HCT116 (cell line): ENCODE results near the gene SKA3.

Experiments
- CBX3 ChIP-seq: IDR thresholded peaks from 2 replicates; pipeline ENCODE4 v1.6.1; 2012; ENCODE audit warnings: low read depth
- CEBPB ChIP-seq: IDR thresholded peaks from 2 replicates; pipeline ENCODE4 v1.6.1; 2012; ENCODE audit warnings: low read depth
- CTCF ChIP-seq, 3 experiments: fragments of 200-600 bp in 1 of 3; sonication (generic) in 1 of 3; IDR thresholded peaks in 2 of 3; conservative IDR thresholded peaks in 1 of 3; 2 replicates each; pipeline ENCODE4 v1.5.1; 2012 to 2017; ENCODE audit warnings: low read depth in 2 of 3, low read length in 2 of 3, antibody characterized with exemption in 1 of 3, borderline replicate concordance in 1 of 3, control low read depth in 1 of 3, mild to moderate bottlenecking in 1 of 3, mixed read lengths in 1 of 3, mixed run types in 1 of 3, moderate library complexity in 1 of 3; ENCODE audit not compliant: insufficient read depth in 1 of 3
- MAX ChIP-seq: IDR thresholded peaks from 2 replicates; pipeline ENCODE4 v1.6.1; 2012
- POLR2A ChIP-seq: IDR thresholded peaks from 2 replicates; pipeline ENCODE4 v1.7.0; 2011; ENCODE audit warnings: borderline replicate concordance; ENCODE audit not compliant: insufficient read depth, insufficient read length; ENCODE audit errors: extremely low read depth
- POLR2AphosphoS5 ChIP-seq: IDR thresholded peaks from 2 replicates; pipeline ENCODE4 v1.6.1; 2011; ENCODE audit warnings: mild to moderate bottlenecking, low read depth, low read length, moderate library complexity
- YY1 ChIP-seq: IDR thresholded peaks from 2 replicates; pipeline ENCODE4 v1.6.1; 2011; ENCODE audit warnings: low read length, low read depth, moderate library complexity, mild to moderate bottlenecking; ENCODE audit not compliant: insufficient replicate concordance; ENCODE audit errors: extremely low read depth
- ZBTB33 ChIP-seq: IDR thresholded peaks from 2 replicates; pipeline ENCODE4 v1.6.1; 2011; ENCODE audit warnings: mild to moderate bottlenecking, low read length, moderate library complexity; ENCODE audit not compliant: insufficient replicate concordance; ENCODE audit errors: extremely low read depth

- TF ChIP-seq CTCF (IDR thresholded peaks at IDR 0.05 in 2 of 3, conservative IDR thresholded peaks at IDR 0.05 in 1 of 3; ENCODE audit: borderline replicate concordance in 1 of 3, insufficient read depth in 1 of 3, low read depth in 2 of 3, low read length in 2 of 3) (no peak), POLR2A (no peak), ZBTB33 (no peak), MAX (no peak), POLR2AphosphoS5 (no peak), CEBPB (no peak), YY1 (no peak), CBX3 (no peak)
Observed at GRCh38 chr13:21225082-21225481, 48.7 kb upstream of the SKA3 start.
